ENCODE results near the gene DLEC1. TPM values are rescaled to one million over a fixed set of nuclear protein-coding genes. Genes with fewer than 3 reads are reported as not detected.

Gene DLEC1
- total and polyA plus RNA-seq, 4 donors = 1.2 to 8.4 (median 7.0) TPM

GRCh38 chr3:38110314-38111050, 71.5 kb downstream of the DLEC1 start:
- WGBS (ENCODE audit: insufficient coverage) = 92% methylated on average over 5 of the region's 6 CpGs
- DNase-seq (ENCODE audit: low read depth in 4 of 6, low spot score in 6 of 6) = no peak

GRCh38 chr3:38111201-38111600, 72.2 kb downstream of the DLEC1 start:
- no peak for DNase-seq (ENCODE audit: low read depth in 4 of 6, low spot score in 6 of 6)
- no peaks in the 10 kb centered on the region for H3K9me3 ChIP-seq (ENCODE audit: control insufficient read depth, insufficient read depth, low read length)
- peaks cover 22% of the 10 kb centered on the region for H3K36me3 ChIP-seq (ENCODE audit: control insufficient read depth, insufficient read depth, low read length)
- H3K4me3 ChIP-seq (ENCODE audit: low read depth, low read length) = no peak overlapping the region
- H3K27ac ChIP-seq (ENCODE audit: low read depth, low read length) = no peak overlapping the region
- 89% methylated on average over 4 of the region's 4 CpGs for WGBS (ENCODE audit: insufficient coverage)
- H3K27me3 ChIP-seq (ENCODE audit: control insufficient read depth, insufficient read depth, low read length) = no peaks in the 10 kb centered on the region
- no peaks in the 10 kb centered on the region for H3K4me1 ChIP-seq (ENCODE audit: control insufficient read depth, insufficient read depth, low read length)

More at GRCh38 chr3:38110314-38111050, 71.5 kb downstream of the DLEC1 start:
- Histone ChIP-seq H3K27ac (ENCODE audit: low read depth, low read length) (no peak overlapping the region), H3K27me3 (ENCODE audit: control insufficient read depth, insufficient read depth, low read length) (no peaks in the 10 kb centered on the region), H3K4me3 (ENCODE audit: low read depth, low read length) (no peak overlapping the region), H3K9me3 (ENCODE audit: control insufficient read depth, insufficient read depth, low read length) (no peaks in the 10 kb centered on the region), H3K4me1 (ENCODE audit: control insufficient read depth, insufficient read depth, low read length) (no peaks in the 10 kb centered on the region), H3K36me3 (ENCODE audit: control insufficient read depth, insufficient read depth, low read length) (peaks cover 22% of the 10 kb centered on the region)

GRCh38 chr3:38111696-38112377, 72.8 kb downstream of the DLEC1 start:
- H3K36me3 ChIP-seq (ENCODE audit: control insufficient read depth, insufficient read depth, low read length) = peaks cover 24% of the 10 kb centered on the region
- H3K4me1 ChIP-seq (ENCODE audit: control insufficient read depth, insufficient read depth, low read length) = peaks cover under 1% of the 10 kb centered on the region
- no peak for DNase-seq (ENCODE audit: low read depth in 4 of 6, low spot score in 6 of 6)
- 90% methylated on average over 16 of the region's 16 CpGs for WGBS (ENCODE audit: insufficient coverage)
- H3K27me3 ChIP-seq (ENCODE audit: control insufficient read depth, insufficient read depth, low read length) = no peaks in the 10 kb centered on the region
- H3K4me3 ChIP-seq (ENCODE audit: low read depth, low read length) = no peak overlapping the region
- H3K9me3 ChIP-seq (ENCODE audit: control insufficient read depth, insufficient read depth, low read length) = no peaks in the 10 kb centered on the region
- H3K27ac ChIP-seq (ENCODE audit: low read depth, low read length) = no peak overlapping the region

GRCh38 chr3:38112378-38112761, 73.4 kb downstream of the DLEC1 start:
- Histone ChIP-seq H3K36me3 (ENCODE audit: control insufficient read depth, insufficient read depth, low read length) (peaks cover 30% of the 10 kb centered on the region), H3K4me1 (ENCODE audit: control insufficient read depth, insufficient read depth, low read length) (peaks cover 6% of the 10 kb centered on the region), H3K27ac (ENCODE audit: low read depth, low read length) (no peak overlapping the region), H3K4me3 (ENCODE audit: low read depth, low read length) (no peak overlapping the region), H3K27me3 (ENCODE audit: control insufficient read depth, insufficient read depth, low read length) (no peaks in the 10 kb centered on the region), H3K9me3 (ENCODE audit: control insufficient read depth, insufficient read depth, low read length) (no peaks in the 10 kb centered on the region)
- DNase-seq (ENCODE audit: low read depth in 4 of 6, low spot score in 6 of 6) = no peak
- 92% methylated on average over 2 of the region's 7 CpGs for WGBS (ENCODE audit: insufficient coverage)

- H3K27ac ChIP-seq (ENCODE audit: low read depth, low read length) = no peak overlapping the region
- peaks cover 9% of the 10 kb centered on the region for H3K4me1 ChIP-seq (ENCODE audit: control insufficient read depth, insufficient read depth, low read length)
- DNase-seq (ENCODE audit: low read depth in 4 of 6, low spot score in 6 of 6) = no peak
- no peaks in the 10 kb centered on the region for H3K27me3 ChIP-seq (ENCODE audit: control insufficient read depth, insufficient read depth, low read length)
- peaks cover 39% of the 10 kb centered on the region for H3K36me3 ChIP-seq (ENCODE audit: control insufficient read depth, insufficient read depth, low read length)
- WGBS (ENCODE audit: insufficient coverage) = 94% methylated on average over 12 of the region's 13 CpGs
- no peaks in the 10 kb centered on the region for H3K9me3 ChIP-seq (ENCODE audit: control insufficient read depth, insufficient read depth, low read length)
- no peak overlapping the region for H3K4me3 ChIP-seq (ENCODE audit: low read depth, low read length)
These were observed 75.3 kb downstream of the DLEC1 start for GRCh38 chr3:38114052-38114874.

- WGBS (ENCODE audit: insufficient coverage) = 86% methylated on average over 12 of the region's 13 CpGs
- no peak for DNase-seq (ENCODE audit: low read depth in 4 of 6, low spot score in 6 of 6)
- Histone ChIP-seq H3K4me3 (ENCODE audit: low read depth, low read length) (no peak overlapping the region), H3K4me1 (ENCODE audit: control insufficient read depth, insufficient read depth, low read length) (peaks cover 9% of the 10 kb centered on the region), H3K27ac (ENCODE audit: low read depth, low read length) (no peak overlapping the region), H3K27me3 (ENCODE audit: control insufficient read depth, insufficient read depth, low read length) (no peaks in the 10 kb centered on the region), H3K9me3 (ENCODE audit: control insufficient read depth, insufficient read depth, low read length) (no peaks in the 10 kb centered on the region), H3K36me3 (ENCODE audit: control insufficient read depth, insufficient read depth, low read length) (peaks cover 41% of the 10 kb centered on the region)
These were observed 76.1 kb downstream of the DLEC1 start for GRCh38 chr3:38114875-38115644.

- no peaks in the 10 kb centered on the region for H3K9me3 ChIP-seq (ENCODE audit: control insufficient read depth, insufficient read depth, low read length)
- DNase-seq (ENCODE audit: low read depth in 4 of 6, low spot score in 6 of 6) = no peak
- H3K4me1 ChIP-seq (ENCODE audit: control insufficient read depth, insufficient read depth, low read length) = peaks cover 9% of the 10 kb centered on the region
- H3K27ac ChIP-seq (ENCODE audit: low read depth, low read length) = no peak overlapping the region
- H3K36me3 ChIP-seq (ENCODE audit: control insufficient read depth, insufficient read depth, low read length) = peaks cover 46% of the 10 kb centered on the region
- no peaks in the 10 kb centered on the region for H3K27me3 ChIP-seq (ENCODE audit: control insufficient read depth, insufficient read depth, low read length)
- WGBS (ENCODE audit: insufficient coverage) = 82% methylated on average over 8 of the region's 9 CpGs
- H3K4me3 ChIP-seq (ENCODE audit: low read depth, low read length) = no peak overlapping the region
These were observed 76.8 kb downstream of the DLEC1 start for GRCh38 chr3:38115645-38116427.

- H3K27ac ChIP-seq (ENCODE audit: low read depth, low read length) = no peak overlapping the region
- 95% methylated on average over 11 of the region's 12 CpGs for WGBS (ENCODE audit: insufficient coverage)
These were observed 77.6 kb downstream of the DLEC1 start for GRCh38 chr3:38116471-38117162.

More at GRCh38 chr3:38116471-38117162, 77.6 kb downstream of the DLEC1 start:
- no peaks in the 10 kb centered on the region for H3K9me3 ChIP-seq (ENCODE audit: control insufficient read depth, insufficient read depth, low read length)
- H3K27me3 ChIP-seq (ENCODE audit: control insufficient read depth, insufficient read depth, low read length) = no peaks in the 10 kb centered on the region
- no peak overlapping the region for H3K4me3 ChIP-seq (ENCODE audit: low read depth, low read length)
- H3K4me1 ChIP-seq (ENCODE audit: control insufficient read depth, insufficient read depth, low read length) = peaks cover 9% of the 10 kb centered on the region
- no peak for DNase-seq (ENCODE audit: low read depth in 4 of 6, low spot score in 6 of 6)
- H3K36me3 ChIP-seq (ENCODE audit: control insufficient read depth, insufficient read depth, low read length) = peaks cover 52% of the 10 kb centered on the region

Measured in spinal cord (tissue), 10 donors.